ENCODE measurements around the gene CCS. TPM values are rescaled to one million over a fixed set of nuclear protein-coding genes. Genes with fewer than 3 reads are reported as not detected.

Gene CCS
- total RNA-seq, 1 donor from 2014 or later = 79.8 TPM

- Mint-ChIP-seq H3K4me1 (peaks cover 13% of the 10 kb centered on the region), H3K27me3 (ENCODE audit: low read depth) (peaks cover 3% of the 10 kb centered on the region), H3K36me3 (peaks cover 6% of the 10 kb centered on the region), H3K9me3 (no peaks in the 10 kb centered on the region), H3K27ac (no peak overlapping the region), H3K4me3 (peak overlapping the region; percentile 63)
- DNase-seq (ENCODE audit: low spot score in 2 of 2, unreplicated experiment in 2 of 2) = no peak
- no peak for TF ChIP-seq CTCF (IDR thresholded peaks at IDR 0.05; ENCODE audit: unreplicated experiment)
Measured at GRCh38 chr11:66546966-66547661, 45.9 kb upstream of the CCS start.

- no peak for TF ChIP-seq CTCF (IDR thresholded peaks at IDR 0.05; ENCODE audit: unreplicated experiment)
- no peak for DNase-seq (ENCODE audit: low spot score in 2 of 2, unreplicated experiment in 2 of 2)
- H3K36me3 Mint-ChIP-seq = peaks cover under 1% of the 10 kb centered on the region
- no peak overlapping the region for H3K4me3 Mint-ChIP-seq
- H3K27me3 Mint-ChIP-seq (ENCODE audit: low read depth) = peaks cover 3% of the 10 kb centered on the region
- peaks cover 13% of the 10 kb centered on the region for H3K4me1 Mint-ChIP-seq
- H3K9me3 Mint-ChIP-seq = no peaks in the 10 kb centered on the region
- no peak overlapping the region for H3K27ac Mint-ChIP-seq
Measured at GRCh38 chr11:66547662-66548009, 45.3 kb upstream of the CCS start.

- H3K4me1 Mint-ChIP-seq = peaks cover 13% of the 10 kb centered on the region
- TF ChIP-seq CTCF (IDR thresholded peaks at IDR 0.05; ENCODE audit: unreplicated experiment) = no peak
- H3K4me3 Mint-ChIP-seq = no peak overlapping the region
- peaks cover 3% of the 10 kb centered on the region for H3K27me3 Mint-ChIP-seq (ENCODE audit: low read depth)
- DNase-seq (ENCODE audit: low spot score in 2 of 2, unreplicated experiment in 2 of 2) = no peak
- no peaks in the 10 kb centered on the region for H3K9me3 Mint-ChIP-seq
- H3K27ac Mint-ChIP-seq = no peak overlapping the region
- no peaks in the 10 kb centered on the region for H3K36me3 Mint-ChIP-seq
Measured at GRCh38 chr11:66548041-66548440, 44.9 kb upstream of the CCS start.

- Mint-ChIP-seq H3K36me3 (no peaks in the 10 kb centered on the region), H3K9me3 (no peaks in the 10 kb centered on the region), H3K4me1 (peaks cover 8% of the 10 kb centered on the region), H3K27ac (no peak overlapping the region), H3K27me3 (ENCODE audit: low read depth) (peaks cover 3% of the 10 kb centered on the region), H3K4me3 (no peak overlapping the region)
- no peak for TF ChIP-seq CTCF (IDR thresholded peaks at IDR 0.05; ENCODE audit: unreplicated experiment)
- DNase-seq (ENCODE audit: low spot score in 2 of 2, unreplicated experiment in 2 of 2) = no peak
Measured at GRCh38 chr11:66548774-66549630, 44.0 kb upstream of the CCS start.

GRCh38 chr11:66549696-66550095 is 43.3 kb upstream of the CCS start:
- Mint-ChIP-seq H3K4me1 (peaks cover 8% of the 10 kb centered on the region), H3K27me3 (ENCODE audit: low read depth) (peaks cover 3% of the 10 kb centered on the region), H3K36me3 (no peaks in the 10 kb centered on the region), H3K4me3 (no peak overlapping the region), H3K9me3 (no peaks in the 10 kb centered on the region), H3K27ac (no peak overlapping the region)
- DNase-seq (ENCODE audit: low spot score in 2 of 2, unreplicated experiment in 2 of 2) = no peak
- no peak for TF ChIP-seq CTCF (IDR thresholded peaks at IDR 0.05; ENCODE audit: unreplicated experiment)
